Body of pancreas (tissue), 4 donors: ENCODE data around the gene ADAMTS17.

Source experiments
- CTCF ChIP-seq, 7 experiments: fragments of 450-650 bp in 4 of 7; fragments of 200-600 bp in 3 of 7; sonication (generic) in 3 of 7; IDR thresholded peaks; one replicate each; pipeline ENCODE4 v1.5.1; 2016 to 2019; ENCODE audit warnings: antibody characterized with exemption in 7 of 7
- POLR2A ChIP-seq, 3 donors: fragments of 450-650 bp; IDR thresholded peaks; one replicate each; pipeline ENCODE4 v1.6.1; 2016; ENCODE audit warnings: antibody characterized with exemption in 3 of 3, mild to moderate bottlenecking in 2 of 3

DNA sequence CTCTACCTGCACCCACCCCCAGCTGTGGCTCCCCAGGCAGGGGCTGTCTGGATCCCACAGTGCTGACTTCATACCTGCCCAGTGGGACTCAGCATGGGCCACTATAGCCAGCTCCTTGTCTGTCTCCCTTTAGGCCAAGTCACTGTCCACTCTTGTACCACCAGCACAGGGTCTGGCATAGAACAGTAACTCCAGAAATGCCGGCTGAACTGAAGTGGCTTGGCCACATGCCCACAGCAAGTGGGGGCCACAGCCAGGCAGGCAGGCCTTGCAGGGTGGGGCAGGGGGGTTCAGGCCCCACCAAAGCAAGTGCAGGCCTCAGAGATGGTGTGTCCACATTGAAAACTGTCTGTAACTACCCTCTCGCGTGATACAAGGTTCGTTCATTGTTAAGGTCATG lies 355.9 kb downstream of the ADAMTS17 start:
- TF ChIP-seq CTCF (IDR thresholded peaks at IDR 0.05) = no peak
- TF ChIP-seq POLR2A (IDR thresholded peaks at IDR 0.05) = no peak
